Smooth muscle cell (in vitro differentiated cells): ENCODE results near the gene TCP11L2. TPM values are rescaled to one million over a fixed set of nuclear protein-coding genes. Genes with fewer than 3 reads are reported as not detected.

Source experiments
- polyA plus RNA-seq: library from polyadenylated mRNA; unstranded; fragments of >200 nt; fragmentation: Nextera tagmentation; extraction: Ambion mirVana; gene quantifications from 2 replicates; pipeline ENCODE4 v1.2.1, GENCODE V29; 2016
- small RNA-seq: library from RNA; depleted of rRNA; stranded (forward); fragments of <200 nt; gene quantifications from one replicate; pipeline ENCODE3, GENCODE V24; 2014
- total RNA-seq: library from RNA; depleted of rRNA; stranded (reverse); fragments of >200 nt; gene quantifications from 2 replicates; pipeline ENCODE4 v1.2.3, GENCODE V29; 2014

TCP11L2 gene
- total and polyA plus RNA-seq, 2 experiments from 2014 or later, result 2.4 to 15.1 TPM

Small RNA genes within 50 kb of the gene (small RNA-seq; reads per million reads assigned to genes)
- gene RNU7-94P, result not detected

Other genes with a start within 250 kb of the TCP11L2 start
- gene NUAK1, start 163.8 kb upstream of the TCP11L2 start, total RNA-seq, result 54.0 and 64.2 TPM in 2 replicates
- gene NUAK1, start 163.8 kb upstream of the TCP11L2 start, polyA plus RNA-seq, result 35.3 and 38.8 TPM in 2 replicates
- 241 and 294 TPM in 2 replicates for gene CKAP4, start 54.7 kb upstream of the TCP11L2 start, total RNA-seq
- gene CKAP4, start 54.7 kb upstream of the TCP11L2 start, polyA plus RNA-seq, result 358 and 486 TPM in 2 replicates
- 7.5 and 11.7 TPM in 2 replicates for gene POLR3B, start 55.0 kb downstream of the TCP11L2 start, total RNA-seq
- 4.8 and 7.3 TPM in 2 replicates for gene POLR3B, start 55.0 kb downstream of the TCP11L2 start, polyA plus RNA-seq